Measurements from ENCODE around the gene SLITRK6. TPM values are rescaled to one million over a fixed set of nuclear protein-coding genes. Genes with fewer than 3 reads are reported as not detected.
"Not testable (repeated sequence)": the region's sequence is repeated elsewhere in the genome, so short reads cannot be mapped to it uniquely, and the experiment has no call there.

Gene SLITRK6
- total and polyA plus RNA-seq, 2 experiments from 2014 or later, result 0.07 TPM; not detected in 1

- no peaks in the 10 kb centered on the region for H3K27me3 ChIP-seq
- H3K9me3 ChIP-seq (ENCODE audit: low read depth), result no peaks in the 10 kb centered on the region
- no peak for DNase-seq (ENCODE audit: low read depth in 1 of 2, low spot score in 1 of 2)
- no peaks in the 10 kb centered on the region for H3K36me3 ChIP-seq
- H3K27ac ChIP-seq, result no peak overlapping the region
- H3K4me1 ChIP-seq (ENCODE audit: low read depth), result no peaks in the 10 kb centered on the region
- TF ChIP-seq CTCF (IDR thresholded peaks at IDR 0.05; ENCODE audit: low read depth, low read length), result no peak
- H3K4me3 ChIP-seq, result no peak overlapping the region
Observed at GRCh38 chr13:85771856-85772255, 27.4 kb downstream of the SLITRK6 start.

GRCh38 chr13:85768946-85769345 lies 30.3 kb downstream of the SLITRK6 start:
- no peak for DNase-seq (ENCODE audit: low read depth in 1 of 2, low spot score in 1 of 2)
- H3K27ac ChIP-seq, result no peak overlapping the region
- no peak for TF ChIP-seq CTCF (IDR thresholded peaks at IDR 0.05; ENCODE audit: low read depth, low read length)
- H3K27me3 ChIP-seq, result no peaks in the 10 kb centered on the region
- H3K36me3 ChIP-seq, result no peaks in the 10 kb centered on the region
- no peaks in the 10 kb centered on the region for H3K9me3 ChIP-seq (ENCODE audit: low read depth)
- no peak overlapping the region for H3K4me3 ChIP-seq
- H3K4me1 ChIP-seq (ENCODE audit: low read depth), result no peaks in the 10 kb centered on the region

GRCh38 chr13:85755123-85755522 lies 44.1 kb downstream of the SLITRK6 start:
- Histone ChIP-seq H3K36me3 (no peaks in the 10 kb centered on the region), H3K4me1 (ENCODE audit: low read depth) (peaks cover 3% of the 10 kb centered on the region), H3K27me3 (no peaks in the 10 kb centered on the region), H3K9me3 (ENCODE audit: low read depth) (no peaks in the 10 kb centered on the region), H3K27ac (no peak overlapping the region), H3K4me3 (no peak overlapping the region)
- TF ChIP-seq CTCF (IDR thresholded peaks at IDR 0.05; ENCODE audit: low read depth, low read length), result no peak
- peak; percentile 5 to 15 for DNase-seq (ENCODE audit: low read depth in 1 of 2, low spot score in 1 of 2)

DNA sequence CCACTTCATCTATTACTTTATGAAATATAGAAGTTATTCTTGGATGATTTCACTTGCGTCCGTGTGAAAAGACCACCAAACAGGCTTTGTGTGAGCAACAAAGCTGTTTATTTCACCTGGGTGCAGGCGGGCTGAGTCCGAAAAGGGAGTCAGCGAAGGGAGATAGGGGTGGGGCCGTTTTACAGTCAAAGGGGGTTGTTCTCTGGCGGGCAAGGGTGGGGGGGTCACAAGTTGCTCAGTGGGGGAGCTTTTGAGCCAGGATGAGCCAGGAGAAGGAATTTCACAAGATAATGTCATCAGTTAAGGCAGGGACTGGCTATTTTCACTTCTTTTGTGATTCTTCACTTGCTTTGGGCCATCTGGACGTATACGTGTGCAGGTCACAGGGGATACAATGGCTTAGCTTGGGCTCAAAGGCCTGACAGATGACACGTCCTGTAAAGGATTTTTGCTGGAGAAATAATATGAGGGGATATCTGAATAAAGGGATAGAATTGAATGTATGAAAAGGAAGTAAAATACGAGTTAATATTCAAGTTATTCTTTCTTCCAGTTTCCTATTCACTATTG lies 55.9 kb downstream of the SLITRK6 start:
- not testable (repeated sequence) for H3K36me3 ChIP-seq; H3K27me3 ChIP-seq; H3K27ac ChIP-seq; H3K9me3 ChIP-seq (ENCODE audit: low read depth); DNase-seq (ENCODE audit: low read depth in 1 of 2, low spot score in 1 of 2); H3K4me1 ChIP-seq (ENCODE audit: low read depth); H3K4me3 ChIP-seq
